Activated naive CD4-positive, alpha-beta T cell treated with anti-CD3 and anti-CD28 coated beads for 36 hours (primary cell): ENCODE measurements around the gene SEC14L1. TPM values are rescaled to one million over a fixed set of nuclear protein-coding genes. Genes with fewer than 3 reads are reported as not detected.
A peak's percentile ranks its signal among the peaks of the same experiment; 100 is the strongest.
"Not testable (repeated sequence)": the region's sequence is repeated elsewhere in the genome, so short reads cannot be mapped to it uniquely, and the experiment has no call there.

Experiments
- CTCF ChIA-PET: fragments of 350-600 bp; sonication (Branson Sonifier 250); formaldehyde crosslinking; loops from one replicate; lab custom pipeline; 2021; ENCODE audit warnings: antibody characterized with exemption; lab: Charles Lee
- DNase-seq: peaks from one replicate; pipeline ENCODE4 v3.0.0-alpha.2; 2020
- H3K27ac Mint-ChIP-seq: one replicate; pipeline ENCODE4 v1.8.0; 2021; ENCODE audit warnings: mild to moderate bottlenecking, mixed read lengths
- H3K27me3 Mint-ChIP-seq: one replicate; pipeline ENCODE4 v1.8.0; 2021; ENCODE audit warnings: low read depth, mixed read lengths
- H3K36me3 Mint-ChIP-seq: one replicate; pipeline ENCODE4 v1.8.0; 2021; ENCODE audit warnings: low read depth, mixed read lengths
- H3K4me1 Mint-ChIP-seq: one replicate; pipeline ENCODE4 v1.8.0; 2021; ENCODE audit warnings: low read depth, mixed read lengths
- H3K4me3 Mint-ChIP-seq: one replicate; pipeline ENCODE4 v1.8.0; 2021; ENCODE audit warnings: mild to moderate bottlenecking, moderate library complexity, mixed read lengths
- H3K9me3 Mint-ChIP-seq: one replicate; pipeline ENCODE4 v1.8.0; 2021; ENCODE audit warnings: mixed read lengths
- intact Hi-C: fragments of 100-400 bp; cut with micrococcal nuclease; formaldehyde crosslinking; loops from one replicate; pipeline ENCODE4 v1.15.1; 2023
- total RNA-seq, 2 experiments: library from RNA; stranded (reverse); gene quantifications; one replicate each; pipeline ENCODE4 v1.2.3, GENCODE V29; 2021

The SEC14L1 gene
- total RNA-seq, 2 experiments from 2014 or later, result 39.6 to 42.5 TPM

GRCh38 chr17:77133087-77133638, 7.6 kb upstream of the SEC14L1 start:
- Mint-ChIP-seq H3K4me1 (peaks cover 27% of the 10 kb centered on the region), H3K27ac (no peak overlapping the region), H3K9me3 (peaks cover 10% of the 10 kb centered on the region), H3K4me3 (no peak overlapping the region), H3K27me3 (no peaks in the 10 kb centered on the region), H3K36me3 (peaks cover 8% of the 10 kb centered on the region)
- intact Hi-C loops, result no loop called here
- CTCF ChIA-PET, result no interaction called here
- no peak for DNase-seq

GRCh38 chr17:77136420-77136767, 4.4 kb upstream of the SEC14L1 start:
- Mint-ChIP-seq H3K27me3 (no peaks in the 10 kb centered on the region), H3K4me3 (no peak overlapping the region), H3K27ac (no peak overlapping the region), H3K36me3 (peaks cover 14% of the 10 kb centered on the region), H3K4me1 (peaks cover 31% of the 10 kb centered on the region), H3K9me3 (peaks cover 12% of the 10 kb centered on the region)
- intact Hi-C loops, result no loop called here
- no peak for DNase-seq
- CTCF ChIA-PET, result no interaction called here

- CTCF ChIA-PET, result interaction anchor here (1.6 kb wide), 1 partner anchor 8 kb away, joined by 4 read pairs; no protein-coding TSS in a partner anchor
- intact Hi-C loops, result no loop called here
- Mint-ChIP-seq H3K36me3 (peaks cover 14% of the 10 kb centered on the region), H3K27ac (no peak overlapping the region), H3K4me1 (peaks cover 37% of the 10 kb centered on the region), H3K4me3 (no peak overlapping the region), H3K9me3 (peaks cover 12% of the 10 kb centered on the region), H3K27me3 (no peaks in the 10 kb centered on the region)
- DNase-seq, result no peak
Observed at GRCh38 chr17:77137111-77137510, 3.7 kb upstream of the SEC14L1 start.

DNA sequence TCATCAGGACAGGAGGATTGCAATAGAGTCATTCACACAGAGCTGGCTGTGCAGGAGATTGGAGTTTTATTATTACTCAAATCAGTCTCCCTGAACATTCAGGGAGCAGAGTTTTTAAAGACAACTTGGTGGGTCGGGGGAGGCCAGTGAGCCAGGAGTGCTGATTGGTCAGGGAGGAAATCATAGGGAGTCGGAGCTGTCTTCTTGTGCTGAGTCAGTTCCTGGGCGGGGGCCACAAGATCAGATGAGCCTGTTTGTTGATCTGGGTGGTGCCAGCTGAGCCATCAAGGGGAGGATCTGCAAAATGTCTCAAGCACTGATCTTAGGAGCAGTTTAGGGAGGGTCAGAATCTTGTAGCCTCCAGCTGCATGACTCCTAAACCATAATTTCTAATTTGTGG, 2.9 kb upstream of the SEC14L1 start:
- peak; percentile 87 for DNase-seq
- H3K27me3 Mint-ChIP-seq, intact Hi-C loops, H3K4me3 Mint-ChIP-seq: not testable (repeated sequence)
- Mint-ChIP-seq H3K36me3 (peaks cover 14% of the 10 kb centered on the region), H3K4me1 (peaks cover 42% of the 10 kb centered on the region), H3K9me3 (peaks cover 12% of the 10 kb centered on the region), H3K27ac (peak overlapping the region; percentile 79)
- CTCF ChIA-PET, result interaction anchor here (1.6 kb wide), 1 partner anchor 9 kb away, joined by 4 read pairs; no protein-coding TSS in a partner anchor

- Mint-ChIP-seq H3K27me3 (no peaks in the 10 kb centered on the region), H3K27ac (peak overlapping the region; percentile 94), H3K4me3 (peak overlapping the region; percentile 73), H3K9me3 (peaks cover 12% of the 10 kb centered on the region), H3K36me3 (peaks cover 14% of the 10 kb centered on the region), H3K4me1 (peaks cover 48% of the 10 kb centered on the region)
- DNase-seq, result peak; percentile 100
- CTCF ChIA-PET, result interaction anchor here (0.9 to 1.6 kb wide), 2 partner anchors 10 to 11 kb away, joined by 3 to 5 read pairs; no protein-coding TSS in a partner anchor
- intact Hi-C loops, result loop anchor here (1.0 to 10.0 kb wide), 7 partner anchors 12 to 414 kb away; partner anchors contain the start of genes JMJD6, METTL23 and SRSF2
Observed at GRCh38 chr17:77140166-77140877, 447 bp upstream of the SEC14L1 start.

DNA sequence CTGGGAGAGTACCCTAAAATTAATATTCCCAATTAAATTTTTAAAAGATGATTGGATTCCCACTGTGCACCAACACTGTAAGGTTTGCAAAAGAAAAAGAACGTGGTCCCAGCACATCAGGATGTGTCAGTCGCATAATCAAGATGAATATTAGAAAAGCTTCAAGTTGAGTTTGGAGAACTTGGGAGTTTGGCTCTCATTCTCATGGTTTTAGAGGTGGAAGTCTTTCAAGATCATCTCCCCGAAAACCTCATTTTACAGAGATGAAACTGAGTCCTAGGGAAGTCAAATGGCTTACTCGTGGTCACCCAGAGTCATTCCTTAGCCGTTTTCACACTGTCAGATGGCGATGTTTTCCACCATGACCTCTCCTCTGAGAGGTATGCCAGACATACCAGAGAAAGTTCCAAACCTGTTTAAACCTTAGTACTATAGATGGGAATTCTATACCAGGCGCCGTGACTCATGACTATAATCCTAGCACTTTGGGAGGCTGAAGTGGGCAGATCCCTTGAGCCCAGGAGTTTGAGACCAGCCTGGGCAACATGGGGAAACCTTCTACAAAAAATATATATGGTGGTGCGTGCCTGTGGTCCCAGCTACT, 1.2 kb downstream of the SEC14L1 start:
- peak overlapping the region; percentile 70 for H3K27ac Mint-ChIP-seq
- H3K27me3 Mint-ChIP-seq, result no peaks in the 10 kb centered on the region
- H3K4me1 Mint-ChIP-seq, result peaks cover 51% of the 10 kb centered on the region
- DNase-seq, result no peak
- H3K36me3 Mint-ChIP-seq, result peaks cover 14% of the 10 kb centered on the region
- CTCF ChIA-PET, result interaction anchor here (0.6 kb wide), 1 partner anchor 121 kb away, joined by 4 read pairs; no protein-coding TSS in a partner anchor
- H3K9me3 Mint-ChIP-seq, result peaks cover 12% of the 10 kb centered on the region
- peak overlapping the region; percentile 82 for H3K4me3 Mint-ChIP-seq
- intact Hi-C loops, result loop anchor here (2.0 to 10.0 kb wide), 4 partner anchors 143 to 415 kb away; partner anchors contain the start of genes JMJD6, METTL23 and SRSF2

GRCh38 chr17:77142689-77143088, 1.9 kb downstream of the SEC14L1 start:
- Mint-ChIP-seq H3K9me3 (peaks cover 7% of the 10 kb centered on the region), H3K4me1 (peaks cover 51% of the 10 kb centered on the region), H3K4me3 (no peak overlapping the region), H3K27me3 (no peaks in the 10 kb centered on the region), H3K27ac (no peak overlapping the region), H3K36me3 (peaks cover 19% of the 10 kb centered on the region)
- CTCF ChIA-PET, result interaction anchor here (0.6 to 1.1 kb wide), 2 partner anchors 56 to 120 kb away, joined by 3 to 4 read pairs; no protein-coding TSS in a partner anchor
- intact Hi-C loops, result loop anchor here (10.0 kb wide), 1 partner anchor 302 kb away; no protein-coding TSS in a partner anchor
- no peak for DNase-seq

- Mint-ChIP-seq H3K36me3 (peaks cover 14% of the 10 kb centered on the region), H3K4me3 (no peak overlapping the region), H3K4me1 (peaks cover 48% of the 10 kb centered on the region), H3K27ac (no peak overlapping the region), H3K9me3 (peaks cover 2% of the 10 kb centered on the region), H3K27me3 (no peaks in the 10 kb centered on the region)
- CTCF ChIA-PET, result interaction anchor here (1.1 kb wide), 1 partner anchor 56 kb away, joined by 3 read pairs; no protein-coding TSS in a partner anchor
- intact Hi-C loops, result loop anchor here (10.0 kb wide), 1 partner anchor 301 kb away; no protein-coding TSS in a partner anchor
- no peak for DNase-seq
Observed at GRCh38 chr17:77143306-77143705, 2.5 kb downstream of the SEC14L1 start.

DNA sequence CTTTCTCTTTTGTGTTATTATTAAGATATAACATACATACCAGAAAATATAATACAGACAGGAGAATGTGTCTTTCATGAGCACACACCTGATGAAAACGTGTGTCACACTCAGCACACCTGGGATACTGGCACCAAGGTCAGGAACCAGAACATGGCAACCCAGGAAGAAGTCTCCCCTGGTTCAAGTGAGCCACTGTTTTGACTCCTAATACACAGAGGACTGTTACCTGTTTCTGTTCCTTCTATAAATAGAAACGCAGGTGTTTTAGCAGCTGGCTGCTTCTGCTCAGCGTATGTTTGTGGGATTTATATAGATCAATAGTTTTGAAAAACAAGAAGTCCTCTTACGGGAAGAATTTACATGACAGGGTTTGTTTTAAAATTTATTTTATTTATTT, 3.5 kb downstream of the SEC14L1 start:
- Mint-ChIP-seq H3K36me3 (peaks cover 12% of the 10 kb centered on the region), H3K27ac (no peak overlapping the region), H3K4me1 (peaks cover 43% of the 10 kb centered on the region), H3K4me3 (no peak overlapping the region), H3K9me3 (no peaks in the 10 kb centered on the region), H3K27me3 (no peaks in the 10 kb centered on the region)
- DNase-seq, result no peak
- CTCF ChIA-PET, result no interaction called here
- intact Hi-C loops, result loop anchor here (10.0 kb wide), 1 partner anchor 301 kb away; no protein-coding TSS in a partner anchor

DNA sequence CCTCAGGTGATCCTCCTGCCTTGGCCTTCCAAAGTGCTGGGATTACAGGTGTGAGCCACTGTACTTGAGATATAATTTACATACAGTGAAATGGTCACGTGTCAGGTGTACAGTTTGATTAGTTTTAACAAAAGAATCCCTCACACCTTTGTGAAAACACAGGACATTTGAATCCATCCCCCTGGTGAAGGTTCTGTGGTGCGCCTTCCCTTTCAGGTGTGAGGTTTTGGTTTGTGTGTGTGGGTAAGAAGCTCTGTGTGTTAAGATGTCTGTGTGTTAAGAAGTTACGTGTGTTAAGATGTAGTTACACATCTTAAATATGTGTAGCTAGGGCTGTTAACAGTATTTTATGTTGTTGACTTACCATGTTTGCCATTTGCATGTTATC, 4.4 kb downstream of the SEC14L1 start:
- H3K36me3 Mint-ChIP-seq, result peaks cover 9% of the 10 kb centered on the region
- intact Hi-C loops, result loop anchor here (10.0 kb wide), 1 partner anchor 300 kb away; no protein-coding TSS in a partner anchor
- H3K9me3 Mint-ChIP-seq, result no peaks in the 10 kb centered on the region
- DNase-seq, result no peak
- peaks cover 36% of the 10 kb centered on the region for H3K4me1 Mint-ChIP-seq
- no peaks in the 10 kb centered on the region for H3K27me3 Mint-ChIP-seq
- CTCF ChIA-PET, result interaction anchor here (1.1 kb wide), 1 partner anchor 11 kb away, joined by 7 read pairs; no protein-coding TSS in a partner anchor
- no peak overlapping the region for H3K4me3 Mint-ChIP-seq
- no peak overlapping the region for H3K27ac Mint-ChIP-seq

GRCh38 chr17:77145612-77146245, 5.0 kb downstream of the SEC14L1 start:
- intact Hi-C loops, result loop anchor here (10.0 kb wide), 1 partner anchor 299 kb away; no protein-coding TSS in a partner anchor
- CTCF ChIA-PET, result interaction anchor here (1.1 kb wide), 1 partner anchor 11 kb away, joined by 7 read pairs; no protein-coding TSS in a partner anchor
- Mint-ChIP-seq H3K9me3 (no peaks in the 10 kb centered on the region), H3K27ac (no peak overlapping the region), H3K4me1 (peaks cover 36% of the 10 kb centered on the region), H3K36me3 (peaks cover 11% of the 10 kb centered on the region), H3K4me3 (no peak overlapping the region), H3K27me3 (no peaks in the 10 kb centered on the region)
- peak; percentile 22 for DNase-seq
